ENCODE data around the gene SEL1L.
A peak's percentile ranks its signal among the peaks of the same experiment; 100 is the strongest.
"Not testable (repeated sequence)": the region's sequence is repeated elsewhere in the genome, so short reads cannot be mapped to it uniquely, and the experiment has no call there.

SEL1L gene

DNA sequence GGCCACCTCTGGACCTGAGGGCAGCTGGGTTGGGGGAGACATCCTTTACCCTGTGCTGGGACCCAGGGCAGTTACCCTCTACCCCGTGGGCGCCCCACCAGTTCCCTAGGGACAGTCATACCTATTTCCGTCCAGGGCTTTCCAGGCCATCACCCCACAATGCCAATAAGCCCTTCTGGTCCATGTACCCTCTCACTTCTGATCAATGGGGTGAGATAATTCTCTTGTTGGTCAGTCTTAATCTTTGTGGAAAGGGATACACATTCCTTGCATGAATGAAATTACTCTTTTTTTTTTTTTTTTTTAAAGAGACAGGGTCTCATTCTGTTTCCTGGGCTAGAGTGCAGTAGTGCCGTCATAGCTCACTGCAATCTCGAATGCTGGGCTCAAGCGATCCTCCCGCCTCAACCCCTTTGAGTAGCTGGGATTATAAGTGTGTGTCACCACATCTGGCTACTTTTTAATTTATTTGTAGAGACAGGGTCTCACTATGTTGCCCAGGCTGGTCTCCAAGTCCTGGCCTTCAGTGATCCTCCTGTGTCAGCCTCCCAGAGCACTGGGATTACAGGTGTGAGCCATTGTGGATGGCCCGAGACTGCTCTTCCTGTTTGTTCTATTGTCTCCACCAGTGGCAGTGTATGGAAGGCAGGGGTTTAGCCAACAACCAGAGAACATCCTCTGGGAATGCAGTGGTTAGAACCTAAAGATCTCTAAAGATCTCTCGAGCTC is 87.2 kb downstream of the SEL1L start:
- no peak for DNase-seq

DNA sequence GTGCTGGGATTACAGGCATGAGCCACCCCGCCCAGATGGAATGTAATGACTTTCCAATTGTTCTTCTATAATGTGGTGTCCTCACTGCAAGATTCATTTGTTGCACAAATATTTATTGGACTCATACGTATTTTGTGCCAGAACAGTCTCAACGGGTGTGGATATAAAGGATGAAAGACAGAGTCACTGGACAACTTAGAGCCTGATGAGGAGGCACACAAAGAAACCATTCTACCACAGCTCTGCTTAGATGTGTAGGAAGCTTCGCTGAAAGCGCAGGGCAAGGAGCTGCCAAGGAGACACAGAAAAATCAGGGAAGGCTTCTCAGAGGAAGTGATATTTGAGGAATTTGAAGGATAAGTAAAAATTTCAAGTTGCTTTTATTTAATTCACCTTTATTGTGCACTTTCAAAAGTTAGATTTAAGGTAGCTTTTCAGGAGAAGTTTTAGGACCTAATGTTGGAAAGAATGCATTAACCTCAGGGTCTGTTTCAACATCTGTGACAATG is 92.0 kb downstream of the SEL1L start:
- no peak for DNase-seq

DNA sequence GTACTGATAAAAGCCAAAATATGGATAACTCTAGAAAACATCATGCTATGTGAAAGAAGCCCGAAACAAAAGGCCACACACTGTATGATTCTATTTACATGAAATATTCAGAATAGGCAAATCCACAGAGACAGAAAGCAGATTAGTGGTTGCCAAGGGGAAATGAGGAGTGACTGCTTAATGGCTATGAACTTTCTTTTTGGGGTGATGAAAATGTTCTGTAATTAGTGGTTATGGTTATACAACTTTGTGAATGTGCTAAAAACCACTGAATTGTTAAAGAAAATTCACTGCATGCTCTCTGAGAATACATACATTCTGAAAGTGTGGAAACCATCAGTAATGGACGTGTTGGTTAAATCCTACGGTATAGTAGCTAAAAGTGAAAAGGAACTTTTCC is 93.6 kb downstream of the SEL1L start:
- DNase-seq: no peak

DNA sequence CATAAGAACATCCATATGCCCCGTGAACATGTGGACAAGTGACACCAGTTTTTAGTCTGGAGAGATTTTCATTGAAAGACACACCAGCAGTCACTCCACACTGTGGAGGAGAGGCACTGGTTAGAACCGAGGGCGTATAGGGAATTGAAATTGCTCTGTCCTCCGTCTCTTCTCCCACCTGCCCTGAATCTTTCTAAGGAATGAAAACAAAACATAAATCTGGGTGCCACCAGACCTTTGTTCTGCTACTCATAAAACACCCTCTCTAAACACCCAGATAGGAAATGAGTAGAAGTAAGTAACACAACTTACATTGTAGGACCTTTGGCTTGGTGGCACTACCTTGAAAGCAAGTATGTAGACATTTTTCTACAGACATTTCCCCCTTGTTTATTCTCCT is 96.4 kb downstream of the SEL1L start:
- DNase-seq: no peak

DNA sequence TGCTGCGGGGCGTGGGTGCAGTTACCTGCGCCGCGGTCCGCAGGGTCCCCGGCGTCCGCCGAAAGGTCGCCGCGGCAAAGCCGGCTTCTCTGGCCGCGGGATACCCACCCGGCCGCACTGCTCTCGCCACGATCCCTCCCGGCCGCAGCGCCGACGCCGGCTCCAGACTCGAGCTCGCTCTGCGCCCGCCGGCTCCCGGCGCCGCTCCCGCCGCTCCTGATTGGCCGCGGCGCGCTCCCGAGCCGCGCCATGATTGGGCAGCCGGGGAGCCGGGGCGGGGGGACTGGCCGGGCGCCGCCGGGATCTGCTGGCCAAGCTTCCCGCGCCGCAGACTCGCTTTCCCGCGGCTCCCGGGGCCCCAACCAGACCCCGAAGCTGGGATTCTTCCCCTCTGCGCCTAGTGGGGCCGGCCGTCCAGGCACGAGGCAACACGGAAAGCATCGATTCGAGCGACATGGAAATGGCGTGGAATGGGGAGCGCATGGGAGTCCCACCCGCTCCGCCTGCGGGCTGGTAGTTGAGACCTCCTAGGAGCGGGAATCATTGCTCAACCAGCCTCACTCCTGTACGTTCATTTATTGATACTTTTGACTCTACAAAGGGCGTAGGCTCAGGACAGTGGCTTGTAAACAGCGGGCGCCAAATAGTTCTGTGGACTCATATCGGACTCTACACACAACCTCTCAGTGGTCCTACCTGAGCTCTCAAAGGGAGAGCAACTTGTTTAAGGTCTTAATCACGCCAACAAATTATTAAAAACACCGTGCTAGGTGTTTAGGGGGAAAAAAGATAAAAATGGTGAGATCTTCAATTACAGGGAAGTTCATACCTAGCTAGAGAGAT is 97.1 kb downstream of the SEL1L start:
- DNase-seq: peak; percentile 49

DNA sequence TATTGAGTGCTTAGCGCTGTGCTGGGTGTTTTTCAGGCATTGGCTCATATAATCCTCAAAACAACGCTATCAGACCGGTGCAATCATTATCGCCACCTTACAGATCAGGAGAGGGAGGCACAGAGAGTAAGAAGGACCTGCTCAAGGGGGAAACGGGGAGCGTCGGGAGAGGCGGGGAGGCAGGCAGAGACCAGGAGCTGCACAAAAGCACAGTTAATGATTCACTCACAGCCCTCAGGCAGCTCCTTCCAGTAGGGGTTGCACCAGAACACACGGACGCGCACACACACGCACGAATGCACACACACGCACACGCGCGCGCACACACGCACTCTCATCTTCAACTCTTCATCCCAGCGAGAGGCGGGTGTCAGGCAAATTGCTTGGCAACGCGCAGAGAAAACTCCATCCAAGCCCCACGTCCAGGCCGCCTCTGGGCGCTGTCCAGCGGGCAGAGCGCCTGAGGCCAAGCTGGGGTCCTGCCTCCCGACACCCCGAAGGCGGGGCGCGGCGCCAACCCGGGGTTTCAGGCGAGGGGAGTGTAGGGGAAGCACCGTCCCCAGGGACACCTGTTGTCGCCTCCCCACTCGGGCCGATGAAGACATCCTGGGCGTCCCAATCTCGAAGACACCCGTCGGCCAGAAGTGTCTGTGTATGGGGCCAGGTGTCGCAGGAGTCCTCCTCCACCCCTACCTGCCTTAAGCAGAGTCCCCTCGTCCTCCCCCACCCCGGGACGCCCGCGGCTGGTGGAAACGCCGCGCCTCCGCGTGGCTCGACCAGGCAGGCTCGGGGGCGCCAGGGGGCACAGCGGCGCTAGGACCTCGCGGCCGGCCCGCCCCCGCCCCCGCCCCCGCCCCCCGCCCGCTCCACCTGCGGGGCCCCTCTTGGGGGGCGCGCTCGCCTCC is 98.0 kb downstream of the SEL1L start:
- DNase-seq: peak; percentile 15

DNA sequence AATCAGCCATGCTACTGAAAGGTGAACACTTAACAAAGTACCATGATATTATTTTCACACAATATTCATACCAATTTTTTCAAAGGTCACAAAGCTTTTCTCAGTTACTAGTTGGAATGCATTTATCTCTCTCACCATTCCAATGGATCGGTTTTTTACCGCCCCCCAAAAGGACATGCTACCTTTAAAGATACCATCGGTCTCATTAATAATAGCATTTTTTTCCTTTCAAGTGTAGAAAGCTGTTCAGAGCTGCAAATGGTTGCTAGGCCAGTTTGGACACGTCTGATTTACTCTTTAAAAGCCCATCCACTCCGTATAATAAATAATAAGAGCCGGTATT is 98.6 kb downstream of the SEL1L start:
- DNase-seq: no peak

DNA sequence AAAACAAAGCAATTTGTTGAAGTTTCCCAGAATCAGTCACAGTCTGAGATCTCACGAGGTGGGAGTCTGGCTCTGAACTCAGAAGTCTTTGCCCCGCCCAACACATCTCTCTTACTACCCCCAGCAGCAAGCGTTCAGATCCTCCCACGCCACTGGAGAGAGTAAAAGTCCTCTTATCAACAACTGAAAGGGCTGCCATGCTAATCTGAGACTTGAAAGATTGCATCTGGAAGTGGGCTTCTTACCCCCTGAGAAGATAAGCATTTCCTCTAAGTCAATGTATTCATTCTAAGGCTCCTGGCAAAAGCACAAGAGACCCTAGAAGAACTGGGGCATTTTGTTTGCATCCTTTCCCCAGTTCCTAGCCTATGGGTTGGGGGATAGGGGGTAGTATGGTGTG is 99.4 kb downstream of the SEL1L start:
- no peak for DNase-seq

DNA sequence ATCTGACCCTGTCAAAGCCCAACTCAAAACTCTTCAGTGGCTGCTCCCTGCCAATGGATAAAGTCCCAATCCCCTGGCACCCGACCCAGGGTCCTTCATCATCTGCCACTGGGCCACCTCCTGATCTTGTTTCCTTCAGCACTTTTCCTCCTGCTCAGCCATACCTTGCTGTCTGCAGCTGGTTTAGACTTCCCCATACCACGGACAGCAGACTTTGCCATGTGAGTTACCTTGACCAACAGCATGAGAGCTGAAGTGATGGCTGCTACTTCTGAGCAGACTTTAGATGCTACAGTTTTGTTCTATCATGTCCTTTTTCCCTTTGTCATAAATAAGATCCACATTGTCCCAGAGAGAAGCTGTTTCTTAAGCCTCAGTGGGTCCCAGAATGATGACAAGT is 100.3 kb downstream of the SEL1L start:
- DNase-seq: no peak

DNA sequence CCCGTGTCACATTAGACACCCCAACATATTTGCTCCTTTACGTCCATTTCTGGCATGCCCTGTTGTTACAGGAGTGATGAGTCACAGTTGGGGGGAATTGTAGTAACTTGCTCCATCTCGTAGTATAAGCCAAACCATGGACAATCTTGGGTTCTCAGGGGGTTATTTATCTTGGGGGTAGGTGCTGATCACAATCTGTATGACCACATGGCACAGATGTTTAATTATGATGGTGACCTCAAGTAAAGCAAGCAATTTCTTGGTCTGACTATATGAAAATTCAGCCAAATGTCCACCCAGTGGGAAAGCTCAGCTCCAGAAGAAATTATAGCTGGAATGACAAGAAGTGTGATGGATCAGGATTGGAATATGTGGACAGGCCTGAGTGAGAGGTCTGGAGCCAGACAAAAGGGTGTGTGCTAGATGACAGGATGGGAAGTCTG is 101.4 kb downstream of the SEL1L start:
- no peak for DNase-seq

DNA sequence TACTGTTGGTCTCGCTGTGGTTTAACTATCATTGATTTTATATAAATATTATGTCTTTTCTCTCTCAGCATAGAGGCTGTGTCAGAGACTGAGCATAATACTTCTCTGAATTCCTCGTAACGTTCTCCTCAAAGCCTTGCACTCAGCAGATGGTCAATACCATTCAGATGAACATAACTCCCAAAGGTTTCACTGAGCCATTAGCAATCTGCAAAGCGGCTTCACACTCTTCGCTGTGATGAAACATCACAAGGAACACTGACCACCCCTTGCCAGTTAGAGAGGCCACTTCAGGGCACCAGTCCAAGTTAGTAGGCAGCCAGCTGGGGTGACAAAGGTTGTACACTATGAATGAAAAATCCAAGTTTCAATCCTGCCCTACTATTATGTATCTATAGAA is 103.4 kb downstream of the SEL1L start:
- no peak for DNase-seq

DNA sequence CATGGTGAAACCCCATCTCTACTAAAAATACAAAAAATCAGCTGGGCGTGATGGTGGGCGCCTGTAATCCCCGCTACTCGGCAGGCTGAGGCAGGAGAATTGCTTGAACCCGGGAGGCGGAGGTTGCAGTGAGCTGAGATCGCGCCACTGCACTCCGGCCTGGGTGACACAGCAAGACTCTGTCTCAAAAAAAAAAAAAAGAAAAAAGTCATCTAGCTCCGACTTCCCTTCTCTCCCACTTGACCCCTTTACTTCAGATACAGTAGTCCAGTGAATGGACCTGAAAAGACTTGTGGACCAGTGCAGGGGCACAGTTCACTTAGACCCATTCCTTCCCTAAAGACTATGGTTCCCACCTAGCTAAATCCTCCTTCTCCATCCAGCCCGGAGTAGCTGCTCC is 103.9 kb downstream of the SEL1L start:
- not testable (repeated sequence) for DNase-seq

DNA sequence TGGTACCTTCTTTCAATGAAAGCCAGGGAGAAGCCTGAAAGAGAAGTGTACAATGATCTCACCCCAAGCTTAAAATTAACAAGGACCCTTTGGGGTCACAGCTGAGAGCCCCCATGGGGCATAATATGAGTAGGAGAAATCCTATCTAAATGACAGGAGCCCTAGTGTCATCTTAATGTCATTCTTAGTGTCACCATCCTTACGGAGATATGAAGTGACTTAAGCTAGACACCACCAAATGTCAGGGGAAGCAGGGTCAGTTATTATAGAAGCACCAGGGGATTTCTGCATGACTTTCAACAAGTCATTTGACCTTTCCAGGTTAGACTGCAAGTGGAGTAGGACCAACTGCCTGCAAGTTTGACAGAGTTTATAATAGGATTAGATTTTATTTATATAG is 104.6 kb downstream of the SEL1L start:
- DNase-seq: no peak

DNA sequence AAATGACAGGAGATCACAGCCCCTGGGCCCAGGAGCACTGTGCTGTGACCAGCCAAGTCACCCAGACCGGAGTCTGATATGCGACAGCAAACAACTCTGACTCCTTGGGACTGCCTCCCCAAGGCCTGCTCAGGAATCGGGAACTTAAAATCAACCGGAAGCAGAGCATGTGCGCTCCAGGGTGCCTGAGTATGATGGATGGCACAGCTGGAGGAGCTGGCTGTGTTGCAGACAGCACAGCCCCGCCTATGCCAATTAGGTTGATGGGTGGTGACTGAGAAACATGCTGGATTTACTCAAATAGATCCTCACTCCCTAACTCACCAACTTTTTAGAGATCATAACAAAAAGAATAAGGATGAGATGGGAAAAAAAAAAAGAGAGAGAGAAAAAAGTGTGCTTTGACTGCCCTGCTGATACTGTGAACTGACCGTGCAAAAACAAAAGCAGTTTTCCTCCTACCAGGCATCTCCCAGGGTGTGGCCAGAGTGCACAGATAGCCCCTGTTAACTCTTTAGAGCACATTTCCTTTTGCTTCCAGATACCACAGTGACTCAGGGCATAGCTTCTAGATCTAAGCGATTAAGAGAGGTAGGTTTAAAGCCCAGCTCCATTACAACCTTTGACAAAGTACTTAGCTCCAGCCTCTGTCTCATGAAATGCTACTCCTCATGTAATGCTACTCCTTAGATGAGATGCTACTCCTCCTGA is 106.2 kb downstream of the SEL1L start:
- DNase-seq: no peak

DNA sequence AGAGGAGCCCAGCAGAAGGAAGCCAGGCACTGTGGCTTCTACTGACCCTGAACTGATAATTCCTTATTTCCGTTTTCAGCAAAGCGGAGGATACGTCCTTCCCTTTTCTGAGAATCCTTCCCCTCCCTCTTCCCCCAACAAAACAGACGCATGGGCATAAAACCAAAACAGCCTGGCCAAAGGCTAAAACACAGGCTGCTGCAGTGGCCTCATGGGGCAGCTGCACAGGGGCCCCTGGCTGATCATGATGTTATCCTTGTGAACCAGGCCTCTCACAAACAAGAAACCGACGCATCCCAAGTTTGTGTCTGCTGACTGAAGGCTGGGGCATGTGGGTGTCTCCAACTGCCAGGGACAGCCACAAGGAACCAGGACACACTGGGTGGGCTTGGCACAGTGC is 110.1 kb downstream of the SEL1L start:
- DNase-seq: no peak
